Lower leg skin (tissue), 3 donors: ENCODE data around the gene KRT5.

Experiments
- CTCF ChIP-seq, 3 donors: fragments of 450-650 bp; IDR thresholded peaks; one replicate each; pipeline ENCODE4 v1.5.1; 2016; ENCODE audit warnings: antibody characterized with exemption in 3 of 3, mild to moderate bottlenecking in 3 of 3, moderate library complexity in 2 of 3
- POLR2A ChIP-seq, 2 donors: fragments of 450-650 bp; IDR thresholded peaks; one replicate each; pipeline ENCODE4 v1.6.1; 2016 to 2017; ENCODE audit warnings: antibody characterized with exemption in 2 of 2, mild to moderate bottlenecking in 1 of 2, moderate library complexity in 1 of 2

GRCh38 chr12:52493172-52493571 is 27.0 kb downstream of the KRT5 start, which contains the start of gene KRT6A:
- no peak for TF ChIP-seq CTCF (IDR thresholded peaks at IDR 0.05)
- no peak for TF ChIP-seq POLR2A (IDR thresholded peaks at IDR 0.05)
